GM19193 (cell line): ENCODE measurements around the gene DUS1L.

ENCODE experiments used
- POLR2A ChIP-seq: IDR thresholded peaks from 4 replicates; pipeline ENCODE4 v1.6.1; 2011; ENCODE audit not compliant: insufficient read depth, insufficient read length; ENCODE audit errors: extremely low read depth

DUS1L gene

GRCh38 chr17:82076785-82077591 lies 11.4 kb upstream of the DUS1L start:
- TF ChIP-seq POLR2A, result peak; percentile 51

- TF ChIP-seq POLR2A, result no peak
Measured at GRCh38 chr17:82076018-82076784, 10.6 kb upstream of the DUS1L start.

DNA sequence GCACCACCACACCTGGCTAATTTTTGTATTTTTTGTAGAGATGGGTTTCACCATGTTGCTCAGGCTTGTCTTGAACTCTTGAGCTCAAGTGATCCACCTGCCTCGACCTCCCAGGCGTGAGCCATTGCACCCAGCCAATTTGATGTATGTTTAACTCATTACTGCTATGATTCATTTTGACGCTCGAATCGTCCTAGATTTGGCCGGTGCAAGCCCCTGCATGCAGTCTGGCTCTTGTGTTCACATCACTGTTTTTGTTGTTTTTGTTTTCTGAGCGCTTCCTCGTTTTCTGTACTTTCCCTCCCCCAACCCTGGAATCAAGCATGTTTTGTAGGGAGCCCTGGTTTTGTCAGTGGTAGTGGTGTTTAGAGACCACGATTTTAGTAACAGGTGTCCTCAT lies 7.8 kb upstream of the DUS1L start:
- TF ChIP-seq POLR2A, result no peak

DNA sequence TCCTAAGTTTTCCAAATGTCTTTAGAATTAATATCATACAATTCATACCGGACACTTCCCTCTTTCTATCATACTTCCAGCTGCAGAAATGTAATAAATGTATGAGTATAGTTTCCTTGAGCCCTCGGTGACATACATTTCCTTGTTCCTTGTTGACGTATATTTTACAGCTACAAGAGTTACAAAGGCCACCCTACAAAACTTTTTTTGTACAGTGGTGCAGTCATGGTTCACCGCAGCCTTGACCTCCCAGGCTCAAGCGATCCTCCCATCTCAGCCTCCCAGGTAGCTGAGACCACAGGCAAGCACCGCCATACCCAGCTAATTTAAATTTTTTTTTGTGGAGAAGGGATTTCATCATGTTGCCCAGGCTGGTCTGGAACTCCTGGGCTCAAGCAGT lies 7.2 kb upstream of the DUS1L start:
- no peak for TF ChIP-seq POLR2A

GRCh38 chr17:82070611-82071010 lies 5.0 kb upstream of the DUS1L start:
- TF ChIP-seq POLR2A, result no peak

DNA sequence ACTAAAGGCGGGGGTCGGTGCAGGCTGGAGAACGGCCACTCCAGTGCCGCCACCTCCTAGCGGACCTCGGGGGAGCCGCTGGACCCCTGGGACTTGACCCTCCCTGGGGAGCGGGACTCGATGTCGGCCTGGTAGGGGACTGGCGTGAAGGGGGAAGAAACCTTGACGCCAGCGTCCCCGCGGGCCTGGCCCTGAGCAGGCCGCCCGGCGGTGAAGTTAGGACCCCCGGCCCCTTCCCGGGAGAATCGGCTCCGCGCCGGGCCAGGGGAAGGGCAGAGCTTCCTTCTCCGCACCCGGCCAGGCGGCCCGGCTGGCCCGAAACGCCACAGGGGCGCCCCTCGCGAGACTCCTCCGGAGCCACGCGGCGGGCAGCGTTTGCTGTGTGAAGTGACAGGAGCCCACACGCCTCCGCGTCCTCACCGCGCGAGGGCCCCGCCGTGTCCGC lies 389 bp downstream of the DUS1L start:
- TF ChIP-seq POLR2A, result no peak

DNA sequence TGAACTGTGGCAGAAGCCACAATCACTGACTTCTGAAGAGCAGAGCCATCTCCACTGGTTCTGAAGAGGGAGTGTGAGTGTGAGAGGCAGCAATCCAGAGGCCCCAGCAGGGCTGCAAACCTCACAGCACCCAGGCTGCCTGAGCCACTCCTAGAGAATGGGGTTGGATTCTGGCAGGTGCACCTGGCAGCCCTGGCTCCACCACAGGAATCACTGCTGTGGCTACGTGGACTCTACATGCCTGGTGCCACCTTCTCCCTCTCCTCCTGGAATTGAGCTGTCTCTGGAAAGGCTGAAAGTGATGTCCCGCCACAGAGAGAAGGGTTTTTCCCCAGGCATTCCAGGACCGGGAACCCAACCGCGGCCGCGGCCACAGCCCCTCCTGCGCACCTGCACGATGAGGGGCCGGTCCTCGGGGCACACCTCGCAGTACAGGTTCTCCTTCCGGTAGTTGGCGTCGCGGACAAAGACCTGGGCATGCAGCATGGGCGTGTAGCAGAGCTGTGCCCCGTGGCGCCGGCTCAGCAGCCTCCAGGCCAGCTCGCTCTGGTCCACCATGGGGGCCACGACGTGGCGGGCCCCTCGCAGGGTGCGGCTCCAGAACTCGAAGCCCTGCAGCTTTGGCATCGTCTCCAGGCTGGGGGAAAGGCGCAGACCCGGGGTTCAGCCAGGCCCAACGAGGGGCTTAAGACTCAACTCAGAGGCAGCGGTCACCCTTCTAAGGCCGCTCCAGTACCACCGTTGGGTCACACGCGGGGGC lies 991 bp downstream of the DUS1L start:
- no peak for TF ChIP-seq POLR2A

DNA sequence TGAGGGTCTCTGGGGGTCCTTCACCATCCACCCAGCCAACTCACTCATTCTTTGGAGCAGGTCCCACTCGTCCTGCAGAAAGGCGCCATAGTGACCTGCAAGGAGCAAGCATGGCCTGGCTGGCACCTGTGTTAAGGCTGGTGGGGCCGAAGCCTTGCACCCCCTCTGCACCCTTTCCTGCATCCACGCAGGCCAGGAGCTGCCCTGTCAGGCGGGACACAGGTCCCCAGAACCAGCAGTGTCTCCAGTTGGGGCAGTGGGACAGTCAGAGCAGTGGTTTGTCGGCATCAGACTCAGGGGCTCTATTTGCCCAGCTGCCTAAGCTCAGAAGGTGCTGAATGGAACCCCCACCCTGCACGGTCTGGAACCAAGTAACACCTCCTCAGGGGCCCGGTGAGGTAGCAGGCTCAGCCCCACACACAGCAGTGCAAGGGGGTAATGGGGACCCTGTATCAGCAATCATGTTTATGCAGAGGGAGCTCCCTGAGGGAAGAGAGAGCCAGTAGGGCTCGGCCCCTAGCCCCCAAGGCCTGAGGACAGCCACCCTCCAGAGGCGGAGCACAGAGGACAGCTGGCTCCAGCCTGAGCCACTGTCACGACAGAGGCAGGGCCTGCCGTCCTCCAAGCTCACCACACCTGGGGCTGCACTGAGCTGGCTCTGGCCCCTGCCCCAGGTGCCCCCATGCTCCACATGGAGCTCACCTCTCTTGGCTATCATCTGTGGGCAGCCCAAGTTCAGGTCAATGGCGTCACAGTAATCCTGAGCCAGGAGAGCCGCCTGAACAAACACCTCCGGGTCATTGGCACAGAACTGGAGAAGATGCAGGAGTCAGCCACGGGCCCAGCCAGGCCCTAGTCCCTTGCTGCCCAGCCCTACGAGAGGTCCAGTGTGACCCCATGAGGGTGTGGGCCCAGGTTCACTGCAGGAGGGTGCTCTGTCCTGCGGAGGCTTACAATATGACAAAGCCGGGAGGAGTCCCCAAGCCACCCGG lies 1.9 kb downstream of the DUS1L start:
- TF ChIP-seq POLR2A, result no peak

- no peak for TF ChIP-seq POLR2A
Measured at GRCh38 chr17:82062984-82063368, 2.6 kb downstream of the DUS1L start.

DNA sequence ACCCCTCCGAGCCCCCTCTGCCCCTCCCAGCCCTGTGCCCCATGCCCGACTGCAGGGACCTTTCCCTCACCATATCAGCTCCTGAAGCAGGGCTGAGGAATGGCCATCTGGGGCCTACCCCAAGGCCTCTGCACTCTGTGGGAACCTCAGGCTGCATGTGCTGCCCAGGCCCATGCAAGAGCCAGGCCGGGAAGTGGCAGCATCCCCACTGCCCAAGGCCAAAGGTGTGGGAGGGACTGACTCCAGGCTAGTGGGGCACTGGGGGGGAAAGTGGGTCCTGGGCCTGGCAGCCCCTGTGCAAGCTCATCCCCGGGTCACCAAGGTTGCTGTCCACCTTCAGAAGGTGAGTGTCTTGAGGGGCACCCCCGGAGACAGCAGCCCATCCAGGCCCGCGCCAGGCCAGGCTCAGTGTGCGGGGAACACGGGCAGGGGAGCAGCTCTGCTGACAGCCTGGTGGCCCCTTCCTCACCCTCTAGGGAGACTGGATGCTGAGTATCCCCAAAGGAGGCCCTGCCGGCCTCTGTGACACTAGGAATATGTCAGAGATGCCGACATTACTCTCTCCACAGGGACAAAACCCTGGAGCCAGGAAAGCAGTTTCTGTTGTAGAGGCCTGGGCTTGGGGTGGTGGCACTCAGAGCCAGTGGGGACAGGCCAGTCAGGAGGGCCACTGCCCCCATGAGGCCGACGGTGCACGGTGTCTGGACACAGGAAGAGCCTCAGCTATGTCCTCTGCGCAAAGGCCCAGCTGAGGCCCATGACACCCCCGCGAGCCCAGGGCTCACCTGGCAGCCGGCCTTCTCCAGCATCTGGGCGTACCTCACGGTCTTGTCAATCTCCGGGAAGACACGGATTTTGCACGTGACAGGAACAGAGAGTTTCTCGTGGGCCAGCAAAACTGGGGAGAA lies 3.3 kb downstream of the DUS1L start:
- TF ChIP-seq POLR2A, result no peak

DNA sequence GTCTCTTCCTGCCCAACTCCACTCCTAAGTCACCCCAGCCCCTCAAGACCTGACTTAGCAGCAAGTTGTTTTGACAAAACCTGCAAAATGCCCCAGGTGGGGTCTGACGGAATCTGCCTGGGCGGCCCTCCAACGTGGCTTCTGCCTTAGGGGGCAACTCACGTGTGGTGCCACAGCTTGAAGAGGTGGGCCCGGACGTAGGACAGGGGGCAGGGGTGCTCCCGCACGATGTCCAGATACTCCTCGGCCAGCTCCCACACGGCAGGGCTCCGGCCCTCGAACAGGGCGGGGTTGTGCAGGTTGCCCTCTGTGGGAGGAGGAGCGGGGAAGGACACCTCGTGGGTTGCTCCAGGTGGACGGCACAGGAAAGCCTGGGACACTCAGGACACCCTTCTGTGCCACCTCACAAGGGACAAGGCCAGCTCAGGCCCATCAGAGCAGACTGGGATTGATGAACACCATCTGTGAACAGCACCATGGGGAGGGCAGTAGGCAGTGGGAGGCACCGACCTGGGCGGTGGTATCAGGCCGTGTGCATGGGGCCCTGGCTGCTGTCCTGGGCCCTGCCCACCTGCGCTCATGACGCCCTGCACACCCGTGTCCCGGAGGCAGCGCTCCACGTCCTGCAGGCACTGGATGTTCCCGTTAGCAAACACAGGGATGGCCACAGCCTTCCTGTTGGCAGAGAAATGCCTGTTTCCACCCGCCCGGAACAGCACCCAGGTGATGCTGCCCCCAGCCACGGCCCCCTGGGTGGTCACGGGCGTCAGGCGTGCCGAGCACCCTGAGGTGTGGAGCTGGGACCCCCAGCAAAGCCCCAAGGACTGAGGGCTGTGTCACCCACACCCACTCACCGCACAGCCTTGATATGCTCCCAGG lies 4.3 kb downstream of the DUS1L start:
- no peak for TF ChIP-seq POLR2A

DNA sequence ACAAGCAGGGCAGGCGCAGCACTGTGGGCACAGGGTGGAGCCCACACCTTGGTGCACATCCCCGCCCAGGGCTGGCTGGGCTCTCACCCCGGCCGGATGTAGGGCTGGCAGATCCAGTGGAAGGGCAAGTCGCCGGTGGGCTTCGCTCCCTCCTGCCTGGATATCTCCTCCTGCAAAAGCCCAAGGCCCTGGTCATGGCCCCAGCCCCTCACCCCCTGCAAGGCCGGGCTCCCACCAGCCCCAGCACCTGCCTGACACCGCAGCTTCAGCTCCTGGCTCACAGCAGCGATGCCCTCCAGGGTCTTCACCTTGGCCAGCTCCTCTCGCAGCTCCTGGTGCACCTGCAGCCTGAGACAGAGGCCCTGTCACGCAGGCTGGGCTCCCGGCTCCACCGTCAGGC lies 5.0 kb downstream of the DUS1L start:
- TF ChIP-seq POLR2A, result no peak
